HG03521 (cell line): ENCODE measurements around the gene TMEM132D.
"Not testable (repeated sequence)": the region's sequence is repeated elsewhere in the genome, so short reads cannot be mapped to it uniquely, and the experiment has no call there.

ENCODE experiments used
- ATAC-seq: cut with Tn5 transposase; IDR thresholded peaks from one replicate; pipeline ENCODE4 v1.9.1; 2021; ENCODE audit warnings: mild to moderate bottlenecking, moderate library complexity; ENCODE audit not compliant: unreplicated experiment

The TMEM132D gene

DNA sequence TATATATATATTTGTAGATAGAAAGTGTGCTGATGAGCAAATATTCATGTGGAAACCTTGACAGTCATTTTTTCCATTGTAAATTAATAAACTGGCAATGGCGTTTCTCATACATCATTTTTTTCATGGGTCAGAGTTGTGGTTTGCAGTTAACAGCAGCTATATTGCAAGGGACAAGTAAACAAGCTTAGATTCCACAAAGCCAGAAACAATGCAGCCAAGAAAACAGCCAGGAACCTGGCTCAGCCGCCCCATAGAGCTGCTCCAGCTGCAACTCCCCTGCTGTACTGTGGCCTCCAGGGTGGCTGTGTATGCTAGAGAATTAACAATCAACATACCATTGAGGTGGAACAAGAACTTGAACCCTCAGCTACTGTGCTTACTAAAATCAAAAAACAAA is 298.2 kb downstream of the TMEM132D start:
- no peak for ATAC-seq

DNA sequence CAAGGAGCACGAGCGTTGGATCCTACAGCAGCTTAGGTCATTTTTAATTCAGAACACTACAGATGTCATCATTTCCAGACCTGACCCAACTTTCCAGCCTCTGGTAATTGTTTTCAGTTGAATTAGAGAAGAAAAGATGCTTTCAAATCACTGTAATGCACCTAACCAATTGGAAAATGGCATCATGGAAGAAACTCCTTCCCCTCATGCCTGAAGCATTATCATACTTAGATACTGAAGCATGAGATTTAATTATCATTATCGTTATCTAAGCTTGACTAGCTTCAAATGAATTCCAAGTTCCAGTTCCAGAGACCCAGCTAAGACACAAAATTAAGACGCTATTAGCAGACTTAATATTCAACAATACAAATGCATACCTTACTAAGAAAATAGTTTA is 299.3 kb downstream of the TMEM132D start:
- no peak for ATAC-seq

DNA sequence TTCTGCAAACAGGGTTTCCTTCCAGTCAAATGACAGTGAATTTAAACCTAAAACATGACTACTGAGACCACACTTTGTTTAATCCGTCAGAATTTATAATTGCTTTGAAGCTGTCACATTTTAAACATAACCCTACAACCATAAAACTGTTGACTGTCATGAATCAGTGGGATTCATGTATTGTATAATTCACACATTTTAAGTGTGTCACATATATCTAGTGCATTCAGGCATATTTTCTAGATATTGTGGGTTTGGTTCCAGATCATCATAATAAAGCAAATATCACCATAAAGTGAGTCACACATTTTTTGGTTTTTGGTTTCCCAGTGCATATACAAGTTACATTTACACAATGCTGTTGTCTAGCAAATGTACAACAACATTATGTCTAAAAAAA is 304.4 kb downstream of the TMEM132D start:
- no peak for ATAC-seq

DNA sequence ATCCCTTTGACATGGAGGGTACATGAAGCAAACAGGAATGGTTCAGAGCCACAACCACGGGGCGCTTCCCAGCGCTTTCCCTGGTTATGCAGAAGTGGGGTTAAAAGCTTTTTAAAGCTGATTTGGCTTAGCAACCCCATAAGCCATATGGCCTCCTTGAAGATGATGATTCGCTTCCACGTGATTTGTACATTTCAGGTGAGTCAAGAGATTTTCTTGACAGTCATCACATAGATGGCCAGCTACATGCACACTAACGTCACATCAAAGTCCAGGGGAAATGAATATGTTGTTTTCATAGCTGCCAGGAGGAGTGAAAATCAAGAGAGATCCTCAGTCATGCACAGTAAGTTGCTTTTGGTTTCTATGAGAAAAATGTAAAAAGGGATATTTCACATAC is 309.7 kb downstream of the TMEM132D start:
- no peak for ATAC-seq

DNA sequence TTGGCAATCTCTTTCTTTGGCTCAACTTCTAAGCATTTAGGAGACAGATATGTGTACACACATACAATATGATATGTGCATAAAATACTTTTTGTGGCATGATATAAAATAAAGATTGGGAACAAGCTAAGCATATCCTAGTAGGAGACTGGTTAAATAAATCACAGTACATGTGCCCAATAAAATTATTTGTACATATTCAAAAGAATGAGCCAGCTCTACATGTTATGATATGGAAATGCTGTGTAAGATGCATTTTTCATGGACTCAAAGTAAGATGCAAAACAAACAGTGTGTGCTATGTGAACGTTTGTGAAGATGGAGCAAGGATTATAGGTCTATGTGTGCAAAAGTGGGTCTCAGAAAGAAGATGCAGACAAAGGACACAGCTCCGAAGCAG is 311.4 kb downstream of the TMEM132D start:
- ATAC-seq = no peak

DNA sequence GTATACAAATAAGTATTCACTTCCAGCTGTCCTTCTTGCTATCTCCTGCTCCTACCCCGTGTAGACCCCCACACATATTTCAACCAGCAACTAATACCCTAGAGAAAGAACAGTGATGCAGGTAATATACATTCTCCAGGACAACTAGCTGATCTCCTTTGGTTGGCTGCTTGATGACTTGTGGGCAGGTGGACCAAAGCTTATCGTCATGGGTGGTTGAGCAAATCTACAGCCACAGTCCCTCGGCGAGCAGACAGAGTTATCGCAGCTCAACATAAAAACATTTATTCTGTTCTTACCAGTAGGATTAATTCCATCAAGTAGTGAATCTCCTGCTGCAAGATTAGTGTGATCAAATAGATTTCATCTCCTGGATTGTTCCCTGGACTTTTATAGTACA is 314.3 kb downstream of the TMEM132D start:
- ATAC-seq = no peak

DNA sequence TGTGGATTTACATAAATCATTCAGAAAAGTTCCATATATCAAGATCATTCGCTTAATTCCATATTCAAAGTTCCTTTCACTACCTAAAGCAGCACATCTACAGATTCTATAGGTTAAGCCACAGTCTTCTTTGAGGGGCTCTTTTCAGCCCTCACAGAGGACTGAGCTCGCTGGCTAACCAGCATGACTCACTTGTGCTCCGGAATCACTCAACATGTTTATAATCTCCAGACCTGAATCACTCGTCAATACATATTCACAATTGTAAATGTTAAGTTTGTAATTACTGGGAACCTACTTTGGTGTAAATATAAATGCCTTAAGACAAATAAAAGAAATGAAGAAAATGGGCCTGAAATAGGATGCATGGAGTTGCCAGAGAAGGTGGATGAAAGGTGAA is 315.7 kb downstream of the TMEM132D start:
- ATAC-seq = no peak

DNA sequence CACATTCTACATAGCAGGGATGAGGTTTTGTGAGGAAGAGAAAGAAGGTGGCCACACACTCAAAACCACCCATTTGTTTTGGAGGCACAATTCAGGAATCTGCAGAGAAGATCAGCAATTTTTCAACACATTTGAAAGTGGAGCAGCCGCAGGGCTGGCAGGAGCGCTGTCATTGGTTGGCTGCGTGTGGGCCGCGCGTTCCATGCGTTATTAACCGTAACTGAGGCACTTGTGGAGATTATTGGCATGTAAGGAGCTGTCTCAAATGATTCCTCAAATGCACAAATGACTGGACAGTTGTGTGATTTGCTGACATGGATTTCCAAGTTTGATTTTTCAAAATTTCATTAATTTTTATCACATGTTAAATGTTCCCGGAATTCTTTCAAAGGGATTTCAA is 318.5 kb downstream of the TMEM132D start:
- no peak for ATAC-seq

DNA sequence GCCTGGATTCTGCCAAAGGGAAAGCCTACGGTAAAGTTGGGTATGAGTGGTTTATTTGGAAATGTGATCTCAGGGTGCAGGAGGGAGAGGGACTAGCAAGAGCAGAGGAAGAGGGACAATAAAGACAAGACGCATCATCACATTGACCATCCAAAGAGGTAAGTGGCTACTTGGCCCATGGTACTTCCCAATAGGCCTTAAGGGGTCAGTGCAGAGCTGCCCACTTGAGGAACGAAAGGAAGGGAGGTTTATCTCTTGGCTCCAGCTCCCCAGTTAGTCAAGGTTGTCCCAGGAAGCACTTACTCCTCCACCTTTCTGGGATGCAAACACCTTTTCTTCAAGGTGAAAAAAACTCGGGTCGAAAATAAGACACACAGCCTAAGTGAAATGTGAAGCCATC is 323.9 kb downstream of the TMEM132D start:
- no peak for ATAC-seq

DNA sequence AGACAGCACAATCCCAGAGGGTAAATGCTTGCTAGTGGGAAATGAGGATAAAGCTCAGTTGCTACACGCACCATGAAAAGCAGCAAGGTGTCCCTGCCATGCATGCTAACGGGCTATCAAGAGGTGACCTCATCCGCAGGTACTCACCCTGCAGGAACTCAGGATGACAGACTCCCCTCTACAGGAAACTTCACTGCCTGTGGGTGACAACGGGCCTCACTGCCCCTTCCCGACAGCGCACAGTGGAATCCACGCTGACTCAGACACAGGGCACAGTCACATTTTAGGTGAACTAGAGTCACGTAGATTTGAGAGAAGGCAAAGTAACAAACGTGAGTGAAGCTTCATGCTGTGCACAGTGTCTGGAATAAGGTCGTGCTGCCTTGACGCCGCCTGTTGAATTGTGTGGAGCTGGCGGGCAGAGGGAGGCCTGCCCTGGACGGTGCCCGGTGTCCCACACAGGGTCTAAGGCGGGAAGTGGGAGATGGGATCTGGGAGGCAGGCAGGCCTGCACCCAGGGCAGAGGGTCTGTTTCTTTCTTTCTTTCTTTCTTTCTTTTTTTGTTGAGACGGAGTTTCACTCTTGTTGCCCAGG is 331.8 kb downstream of the TMEM132D start:
- no peak for ATAC-seq

DNA sequence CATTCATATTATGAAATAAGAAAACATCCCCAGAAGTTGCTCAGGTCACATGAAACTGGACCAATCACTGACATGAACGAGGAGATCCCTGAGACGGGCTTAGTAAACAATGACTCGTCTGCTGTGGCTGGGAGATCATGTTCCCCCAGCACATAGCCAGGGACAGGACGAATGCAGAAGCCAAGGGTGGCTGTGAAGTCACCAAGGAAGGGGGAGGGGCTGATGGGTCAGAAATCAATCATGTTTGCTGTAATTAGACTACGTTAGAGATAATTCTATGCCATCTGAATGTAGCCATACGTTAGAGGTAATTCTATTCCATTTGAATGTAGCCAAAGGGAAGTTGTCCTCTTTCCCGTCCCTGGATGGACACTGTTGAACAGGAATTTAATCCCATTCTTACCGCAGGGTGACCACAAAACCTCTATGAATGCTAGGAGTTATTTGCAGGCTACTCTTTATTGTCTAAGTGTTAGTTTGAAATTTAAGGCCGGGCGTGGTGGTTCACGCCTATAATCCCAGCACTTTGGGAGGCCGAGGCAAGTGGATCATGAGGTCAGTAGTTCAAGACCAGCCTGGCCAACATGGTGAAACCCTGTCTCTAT is 332.9 kb downstream of the TMEM132D start:
- no peak for ATAC-seq

DNA sequence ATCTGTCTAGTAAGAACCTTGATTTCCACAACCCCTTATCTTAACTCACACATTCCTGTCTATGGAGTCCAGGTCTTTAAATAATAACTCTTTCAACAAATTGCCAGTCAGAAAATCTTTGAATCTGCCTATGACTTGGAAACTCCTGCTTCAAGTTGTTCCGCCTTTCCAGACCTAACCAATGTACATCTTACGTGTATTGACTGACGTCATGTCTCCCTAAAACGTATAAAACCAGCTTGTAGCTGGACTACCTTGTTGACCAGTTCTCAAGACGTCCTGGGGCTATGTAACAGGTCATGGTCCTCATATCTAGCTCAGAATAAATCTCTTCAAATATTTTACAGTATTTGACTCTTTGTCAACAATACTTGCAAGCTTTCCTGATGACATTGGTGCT is 337.0 kb downstream of the TMEM132D start:
- ATAC-seq = no peak

DNA sequence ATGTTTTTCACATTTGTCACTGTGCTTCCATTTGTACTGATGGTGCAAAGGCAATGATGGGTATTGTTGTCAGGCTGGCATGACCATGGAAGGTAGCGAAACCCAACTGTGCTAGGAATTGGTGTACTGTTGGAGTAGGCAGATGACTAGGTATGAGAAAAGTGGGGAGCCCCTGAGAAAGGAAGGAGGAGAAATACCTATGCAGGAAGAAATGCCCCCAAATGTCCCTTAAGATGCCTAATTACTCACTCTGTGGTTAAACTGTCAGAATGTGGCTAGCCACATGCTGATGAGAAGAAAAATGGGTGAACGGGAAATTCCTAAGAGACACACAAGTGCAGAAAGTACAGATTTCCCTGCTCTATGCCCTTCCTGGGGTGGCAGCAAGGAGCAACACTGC is 339.1 kb downstream of the TMEM132D start:
- ATAC-seq = no peak

DNA sequence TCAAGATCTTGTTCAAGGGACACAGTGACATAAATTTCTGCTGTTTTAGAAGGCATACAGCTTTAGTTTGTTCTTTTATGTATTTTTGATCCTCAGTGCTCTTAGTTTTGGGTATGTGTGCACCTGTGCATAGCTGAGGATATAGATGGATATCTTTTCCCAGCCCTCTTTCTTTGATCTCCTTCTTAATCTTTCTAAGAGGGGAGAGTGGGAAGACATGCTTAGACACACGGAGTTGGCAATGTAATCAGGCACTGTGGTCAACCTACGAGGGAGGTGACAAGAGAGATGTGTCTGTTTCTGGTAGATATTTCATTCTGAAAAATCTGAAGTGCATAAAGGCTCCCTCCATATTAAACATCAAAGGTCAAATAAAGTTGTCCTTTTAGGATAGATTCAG is 340.6 kb downstream of the TMEM132D start:
- ATAC-seq = no peak

DNA sequence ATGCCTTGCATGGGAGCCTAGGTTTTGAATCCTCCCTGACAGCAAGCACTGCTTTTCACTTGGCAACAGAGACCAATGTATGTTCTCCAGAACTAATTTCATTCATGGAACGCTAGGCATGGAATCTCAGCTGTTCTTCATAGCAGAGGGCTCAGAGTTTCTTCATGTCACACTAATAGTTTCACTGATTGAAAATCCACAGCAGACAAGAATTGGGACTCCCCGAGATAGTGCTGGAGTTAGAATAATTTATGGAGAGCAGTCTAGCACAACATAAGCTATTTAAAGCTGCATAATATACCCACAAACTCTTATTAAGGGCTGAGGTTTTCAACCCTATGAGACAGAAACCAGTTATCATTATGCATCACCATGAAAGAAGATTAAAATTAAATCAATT is 342.5 kb downstream of the TMEM132D start:
- no peak for ATAC-seq

DNA sequence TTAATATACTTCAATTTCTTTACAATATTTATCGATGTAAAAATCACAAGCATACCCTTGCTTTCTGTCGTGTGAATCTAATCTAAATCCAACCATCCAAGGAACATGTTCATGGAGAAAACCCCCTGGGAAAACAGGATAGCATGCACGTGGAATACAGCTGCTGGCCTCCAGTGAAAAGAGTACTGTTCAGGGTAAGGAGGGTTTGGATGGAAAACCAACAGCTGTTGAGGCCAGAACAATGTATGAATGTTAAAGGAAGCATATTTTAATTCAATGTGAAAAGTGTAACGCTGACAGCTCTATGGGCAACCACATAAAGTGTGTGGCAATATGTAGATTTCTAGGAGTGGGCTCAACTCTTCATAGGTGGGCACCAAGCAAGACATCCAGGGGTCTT is 344.0 kb downstream of the TMEM132D start:
- no peak for ATAC-seq

DNA sequence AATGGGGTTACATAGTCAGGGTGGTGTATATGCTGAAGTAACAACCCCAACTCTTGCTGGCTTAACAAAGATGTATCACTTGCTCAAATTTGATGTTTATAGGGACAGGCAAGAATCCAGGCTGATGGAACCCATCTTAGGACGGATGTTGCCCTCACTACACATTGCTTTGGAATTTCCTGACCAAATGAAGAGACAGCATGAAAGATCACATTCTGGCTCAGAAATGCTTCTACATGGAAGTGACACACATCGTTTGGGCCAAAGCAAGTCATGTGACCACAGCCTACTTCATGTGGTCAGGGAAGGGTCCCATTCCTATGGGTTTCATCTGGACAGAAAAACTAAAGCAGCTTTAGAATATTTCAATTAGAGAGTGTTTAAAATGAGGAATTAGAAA is 345.8 kb downstream of the TMEM132D start:
- ATAC-seq = no peak

DNA sequence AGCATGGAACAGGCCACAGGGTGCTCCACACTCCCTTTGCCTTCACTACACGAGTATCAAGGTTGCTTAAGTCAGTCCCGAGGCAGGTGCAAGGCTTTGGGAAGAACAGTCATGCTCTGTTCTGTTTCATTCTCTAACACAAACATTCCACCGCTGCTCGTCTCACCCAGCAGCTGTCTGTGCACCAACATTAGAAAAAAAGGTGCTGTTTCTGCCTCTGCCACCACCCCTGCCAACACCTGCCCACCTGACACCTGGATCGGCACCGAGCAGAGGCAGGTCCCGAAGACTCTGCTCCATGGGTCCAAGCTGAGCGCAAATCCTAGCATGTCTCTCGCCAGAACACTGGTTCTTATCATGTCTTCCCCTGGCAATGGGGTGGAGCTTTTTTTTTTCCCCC is 347.7 kb downstream of the TMEM132D start:
- ATAC-seq = no peak

DNA sequence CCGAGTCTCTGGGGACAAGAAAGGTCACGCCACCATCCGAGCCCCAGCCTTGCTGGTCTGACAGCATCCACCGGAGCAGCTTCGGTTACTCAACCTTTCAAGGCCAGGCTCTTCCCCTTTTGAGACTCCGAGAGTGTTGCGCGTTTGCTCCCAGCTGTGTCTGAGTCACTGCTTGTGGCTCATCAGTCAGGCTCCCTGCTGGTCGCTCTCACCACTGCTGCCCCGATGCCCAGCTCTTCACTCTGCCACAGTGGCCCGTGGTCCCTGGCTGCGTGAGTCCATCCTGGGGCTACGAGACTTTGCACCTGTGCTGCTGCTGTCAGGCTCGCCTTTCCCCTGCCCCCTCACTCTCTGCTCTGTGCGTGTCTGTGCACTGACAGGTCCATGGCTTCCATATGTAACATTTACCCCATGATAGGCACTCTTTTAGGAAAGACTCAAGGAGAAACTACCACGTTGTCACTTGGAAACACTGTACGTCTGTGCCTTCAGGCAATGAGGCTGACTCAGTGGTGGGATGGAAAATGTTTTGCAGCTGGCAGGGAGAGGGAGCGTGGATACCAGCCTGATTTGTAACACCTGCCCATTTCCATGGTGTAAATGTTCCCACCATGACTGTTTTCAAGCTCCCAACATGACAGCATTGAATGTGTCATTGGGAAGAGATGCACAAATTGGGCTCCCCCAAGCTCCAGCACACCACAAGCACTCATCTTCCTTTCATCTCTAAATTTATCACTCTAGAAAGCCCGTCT is 350.7 kb downstream of the TMEM132D start:
- no peak for ATAC-seq

DNA sequence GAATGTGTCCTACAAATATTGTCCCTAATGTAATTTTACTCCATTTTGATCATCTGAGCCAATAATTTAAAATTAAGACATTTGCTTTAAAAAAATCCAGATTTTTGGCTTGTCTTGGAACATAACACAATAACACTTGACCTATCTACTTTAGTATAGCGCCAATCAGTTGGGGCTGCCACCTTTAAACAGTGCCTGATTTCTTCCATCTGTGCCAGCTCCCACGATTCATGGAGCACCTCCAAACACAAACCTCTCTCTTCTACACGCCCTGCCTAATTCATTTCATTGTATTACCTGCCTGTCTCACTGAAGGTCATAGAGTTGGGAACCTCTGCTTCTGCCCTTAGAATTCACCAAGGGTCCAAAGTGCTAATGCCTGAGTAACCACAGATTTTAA is 352.4 kb downstream of the TMEM132D start:
- no peak for ATAC-seq

DNA sequence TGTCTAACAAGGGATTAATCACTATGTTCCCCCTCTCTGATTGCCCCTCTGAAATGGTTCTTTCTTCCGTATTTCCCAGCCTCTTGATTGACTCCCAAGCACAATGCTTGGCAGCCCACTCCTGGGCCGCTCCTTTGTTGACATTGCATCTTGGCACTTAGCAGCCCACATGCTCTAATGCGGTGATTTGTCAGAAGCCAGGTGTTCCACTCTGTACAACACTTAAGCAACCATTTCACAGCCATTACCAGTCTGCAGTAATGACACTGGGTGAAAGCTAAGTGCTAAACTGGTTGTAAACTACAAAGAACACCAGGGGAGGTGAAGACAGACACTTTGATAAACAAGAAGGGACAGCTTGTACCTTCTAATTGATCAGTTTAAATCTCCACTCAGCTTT is 353.5 kb downstream of the TMEM132D start:
- ATAC-seq = no peak

DNA sequence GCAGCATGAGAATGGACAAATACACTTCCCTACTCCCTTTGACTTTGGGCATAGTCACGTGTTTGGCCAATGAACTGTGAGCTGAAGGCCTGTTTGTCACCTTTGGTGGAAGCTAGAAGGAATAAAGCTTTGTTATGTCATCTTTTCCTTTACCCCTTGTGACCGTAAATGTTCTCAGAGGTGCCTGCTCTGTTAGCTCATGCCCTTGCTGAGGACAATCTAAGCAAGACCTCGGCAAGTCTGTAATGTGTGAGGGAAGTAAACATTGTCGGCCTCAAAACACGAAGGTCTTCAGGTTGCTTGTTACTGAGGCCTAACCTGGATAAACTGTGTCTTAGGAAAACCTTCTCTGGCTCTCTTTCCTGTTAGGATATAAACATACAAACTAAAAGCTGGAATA is 354.2 kb downstream of the TMEM132D start:
- ATAC-seq = no peak

DNA sequence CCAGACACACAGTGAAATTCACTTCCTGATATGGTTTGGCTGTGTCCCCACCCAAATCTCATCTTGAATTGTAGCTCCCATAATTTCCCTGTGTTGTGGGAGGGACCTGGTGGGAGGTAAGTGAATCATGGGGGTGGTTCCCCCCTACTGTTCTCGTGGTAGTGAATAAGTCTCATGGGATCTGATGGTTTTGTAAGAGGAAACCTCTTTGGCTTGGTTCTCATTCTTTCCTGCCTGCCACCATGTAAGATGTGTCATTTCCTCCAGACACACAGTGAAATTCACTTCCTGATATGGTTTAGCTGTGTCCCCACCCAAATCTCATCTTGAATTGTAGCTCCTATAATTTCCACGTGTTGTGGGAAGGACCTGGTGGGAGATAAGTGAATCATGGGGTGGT is 354.8 kb downstream of the TMEM132D start:
- not testable (repeated sequence) for ATAC-seq
